ENCODE measurements around the gene POPDC2. TPM values are rescaled to one million over a fixed set of nuclear protein-coding genes. Genes with fewer than 3 reads are reported as not detected.

POPDC2 gene
- total RNA-seq, 1 donor from 2014 or later, result 3.5 TPM

- Mint-ChIP-seq H3K27ac (no peak overlapping the region), H3K27me3 (ENCODE audit: low read depth) (no peaks in the 10 kb centered on the region), H3K9me3 (no peaks in the 10 kb centered on the region), H3K36me3 (no peaks in the 10 kb centered on the region), H3K4me1 (peaks cover 22% of the 10 kb centered on the region), H3K4me3 (no peak overlapping the region)
- TF ChIP-seq CTCF (IDR thresholded peaks at IDR 0.05; ENCODE audit: unreplicated experiment), result no peak
- no peak for DNase-seq (ENCODE audit: low spot score in 2 of 2, unreplicated experiment in 2 of 2)
These were observed 1.4 kb downstream of the POPDC2 start for GRCh38 chr3:119658994-119659393.

GRCh38 chr3:119657887-119658702, 2.3 kb downstream of the POPDC2 start:
- no peak for DNase-seq (ENCODE audit: low spot score in 2 of 2, unreplicated experiment in 2 of 2)

GRCh38 chr3:119653876-119654275, 6.5 kb downstream of the POPDC2 start:
- no peaks in the 10 kb centered on the region for H3K36me3 Mint-ChIP-seq
- H3K4me1 Mint-ChIP-seq, result peaks cover 15% of the 10 kb centered on the region
- H3K4me3 Mint-ChIP-seq, result no peak overlapping the region
- no peak for TF ChIP-seq CTCF (IDR thresholded peaks at IDR 0.05; ENCODE audit: unreplicated experiment)
- H3K27ac Mint-ChIP-seq, result no peak overlapping the region
- H3K9me3 Mint-ChIP-seq, result no peaks in the 10 kb centered on the region
- no peak for DNase-seq (ENCODE audit: low spot score in 2 of 2, unreplicated experiment in 2 of 2)
- H3K27me3 Mint-ChIP-seq (ENCODE audit: low read depth), result no peaks in the 10 kb centered on the region

More at GRCh38 chr3:119657887-119658702, 2.3 kb downstream of the POPDC2 start:
- Mint-ChIP-seq H3K36me3 (no peaks in the 10 kb centered on the region), H3K27me3 (ENCODE audit: low read depth) (no peaks in the 10 kb centered on the region), H3K4me3 (no peak overlapping the region), H3K27ac (no peak overlapping the region), H3K4me1 (peaks cover 17% of the 10 kb centered on the region), H3K9me3 (no peaks in the 10 kb centered on the region)
- no peak for TF ChIP-seq CTCF (IDR thresholded peaks at IDR 0.05; ENCODE audit: unreplicated experiment)

GRCh38 chr3:119652306-119653033, 7.9 kb downstream of the POPDC2 start:
- no peaks in the 10 kb centered on the region for H3K9me3 Mint-ChIP-seq
- H3K36me3 Mint-ChIP-seq, result no peaks in the 10 kb centered on the region
- no peak overlapping the region for H3K27ac Mint-ChIP-seq
- no peak for DNase-seq (ENCODE audit: low spot score in 2 of 2, unreplicated experiment in 2 of 2)
- TF ChIP-seq CTCF (IDR thresholded peaks at IDR 0.05; ENCODE audit: unreplicated experiment), result no peak
- H3K4me1 Mint-ChIP-seq, result peaks cover 24% of the 10 kb centered on the region
- H3K4me3 Mint-ChIP-seq, result no peak overlapping the region
- no peaks in the 10 kb centered on the region for H3K27me3 Mint-ChIP-seq (ENCODE audit: low read depth)

- Mint-ChIP-seq H3K27me3 (ENCODE audit: low read depth) (no peaks in the 10 kb centered on the region), H3K9me3 (no peaks in the 10 kb centered on the region), H3K4me1 (peaks cover 29% of the 10 kb centered on the region), H3K4me3 (no peak overlapping the region), H3K36me3 (no peaks in the 10 kb centered on the region), H3K27ac (peak overlapping the region; percentile 47)
- DNase-seq (ENCODE audit: low spot score in 2 of 2, unreplicated experiment in 2 of 2), result no peak
- TF ChIP-seq CTCF (IDR thresholded peaks at IDR 0.05; ENCODE audit: unreplicated experiment), result no peak
These were observed 10.6 kb downstream of the POPDC2 start for GRCh38 chr3:119649761-119650160.

Data from mesothelial cell of epicardium (in vitro differentiated cells).